Caki2 (cell line): ENCODE data around the gene GLO1. TPM values are rescaled to one million over a fixed set of nuclear protein-coding genes. Genes with fewer than 3 reads are reported as not detected.

ENCODE experiments used
- DNase-seq: peaks from one replicate; pipeline ENCODE4 v3.0.0-alpha.2; 2015; ENCODE audit warnings: low read depth
- in situ Hi-C: cut with HindIII; loops from 2 replicates; pipeline ENCODE4 v1.10.0; 2016; ENCODE audit warnings: low sequenced_read_pairs, low pct_unique_long_range_greater_than_20kb, mixed read lengths
- total RNA-seq: library from RNA; depleted of rRNA; stranded (reverse); fragments of >200 nt; shearing (Covaris generic); gene quantifications from 2 replicates; pipeline ENCODE4 v1.2.3, GENCODE V29; 2014; ENCODE audit warnings: low replicate concordance; rRNA removed

GLO1 gene
- total RNA-seq = 227 and 273 TPM in 2 replicates

- DNase-seq = peak; percentile 95
- in situ Hi-C loops = no loop called here
Measured at GRCh38 chr6:38702558-38703397, at the start of gene GLO1. TSS of gene GLO1 (minus strand) at chr6:38703145. CDS start at chr6:38703054, 91 bp downstream.

GRCh38 chr6:38750968-38751615 is 48.1 kb upstream of the GLO1 start:
- no peak for DNase-seq
- in situ Hi-C loops = no loop called here

GRCh38 chr6:38749473-38749872 is 46.5 kb upstream of the GLO1 start:
- DNase-seq = no peak
- in situ Hi-C loops = no loop called here

GRCh38 chr6:38739532-38739931 is 36.6 kb upstream of the GLO1 start:
- in situ Hi-C loops = no loop called here
- no peak for DNase-seq

GRCh38 chr6:38738261-38738660 is 35.3 kb upstream of the GLO1 start:
- in situ Hi-C loops = no loop called here
- no peak for DNase-seq

GRCh38 chr6:38736951-38737350 is 34.0 kb upstream of the GLO1 start:
- no peak for DNase-seq
- in situ Hi-C loops = no loop called here

GRCh38 chr6:38730140-38730862 is 27.4 kb upstream of the GLO1 start:
- in situ Hi-C loops = no loop called here
- DNase-seq = no peak

- in situ Hi-C loops = no loop called here
- no peak for DNase-seq
Measured at GRCh38 chr6:38728203-38728602, 25.3 kb upstream of the GLO1 start.

- in situ Hi-C loops = no loop called here
- DNase-seq = no peak
Measured at GRCh38 chr6:38725414-38726183, 22.7 kb upstream of the GLO1 start.

GRCh38 chr6:38724343-38724742 is 21.4 kb upstream of the GLO1 start:
- in situ Hi-C loops = no loop called here
- DNase-seq = no peak

- in situ Hi-C loops = no loop called here
- DNase-seq = no peak
Measured at GRCh38 chr6:38723783-38724182, 20.8 kb upstream of the GLO1 start.

GRCh38 chr6:38722727-38723334 is 19.9 kb upstream of the GLO1 start:
- in situ Hi-C loops = no loop called here

GRCh38 chr6:38722038-38722437 is 19.1 kb upstream of the GLO1 start:
- DNase-seq = no peak
- in situ Hi-C loops = no loop called here

More at GRCh38 chr6:38722727-38723334, 19.9 kb upstream of the GLO1 start:
- DNase-seq = no peak

- no peak for DNase-seq
- in situ Hi-C loops = no loop called here
Measured at GRCh38 chr6:38720295-38720694, 17.4 kb upstream of the GLO1 start.

- DNase-seq = no peak
- in situ Hi-C loops = no loop called here
Measured at GRCh38 chr6:38719358-38719757, 16.4 kb upstream of the GLO1 start.

- in situ Hi-C loops = no loop called here
Measured at GRCh38 chr6:38716825-38717224, 13.9 kb upstream of the GLO1 start.

GRCh38 chr6:38715016-38715689 is 12.2 kb upstream of the GLO1 start, which contains the start of gene DNAH8:
TSS of gene DNAH8 (plus strand) at chr6:38715311. CDS start at chr6:38722810, 7,499 bp downstream.
- in situ Hi-C loops = no loop called here

More at GRCh38 chr6:38716825-38717224, 13.9 kb upstream of the GLO1 start:
- no peak for DNase-seq

More at GRCh38 chr6:38715016-38715689, 12.2 kb upstream of the GLO1 start, which contains the start of gene DNAH8:
- DNase-seq = no peak
